ENCODE measurements around the gene LPGAT1.

DNA sequence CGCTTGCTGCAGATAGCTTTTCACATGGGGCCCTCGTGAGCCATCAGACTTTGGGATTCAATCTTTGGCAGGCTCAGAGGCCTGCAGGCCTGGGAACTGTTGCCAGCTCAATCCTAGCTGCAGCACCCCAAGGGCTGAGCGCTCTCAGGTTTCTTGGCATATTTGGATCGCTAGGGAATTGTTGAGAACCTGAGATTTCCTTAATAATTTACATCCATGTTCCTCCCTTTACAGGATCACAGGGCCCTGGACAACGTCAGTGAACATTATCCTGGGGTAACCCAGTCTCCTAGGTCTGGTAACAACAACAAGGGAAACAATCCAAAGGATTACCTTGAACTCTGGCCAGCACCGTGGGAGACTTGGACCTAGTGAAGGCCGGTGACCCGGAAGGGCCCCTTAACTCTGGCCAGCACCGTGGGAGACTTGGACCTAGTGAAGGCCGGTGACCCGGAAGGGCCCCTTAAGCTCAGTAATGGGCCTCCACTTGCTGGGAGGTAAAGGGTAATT lies 105.8 kb downstream of the LPGAT1 start:
- TF ChIP-seq, protein P1, sequence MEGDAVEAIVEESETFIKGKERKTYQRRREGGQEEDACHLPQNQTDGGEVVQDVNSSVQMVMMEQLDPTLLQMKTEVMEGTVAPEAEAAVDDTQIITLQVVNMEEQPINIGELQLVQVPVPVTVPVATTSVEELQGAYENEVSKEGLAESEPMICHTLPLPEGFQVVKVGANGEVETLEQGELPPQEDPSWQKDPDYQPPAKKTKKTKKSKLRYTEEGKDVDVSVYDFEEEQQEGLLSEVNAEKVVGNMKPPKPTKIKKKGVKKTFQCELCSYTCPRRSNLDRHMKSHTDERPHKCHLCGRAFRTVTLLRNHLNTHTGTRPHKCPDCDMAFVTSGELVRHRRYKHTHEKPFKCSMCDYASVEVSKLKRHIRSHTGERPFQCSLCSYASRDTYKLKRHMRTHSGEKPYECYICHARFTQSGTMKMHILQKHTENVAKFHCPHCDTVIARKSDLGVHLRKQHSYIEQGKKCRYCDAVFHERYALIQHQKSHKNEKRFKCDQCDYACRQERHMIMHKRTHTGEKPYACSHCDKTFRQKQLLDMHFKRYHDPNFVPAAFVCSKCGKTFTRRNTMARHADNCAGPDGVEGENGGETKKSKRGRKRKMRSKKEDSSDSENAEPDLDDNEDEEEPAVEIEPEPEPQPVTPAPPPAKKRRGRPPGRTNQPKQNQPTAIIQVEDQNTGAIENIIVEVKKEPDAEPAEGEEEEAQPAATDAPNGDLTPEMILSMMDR (conservative IDR thresholded peaks at IDR 0.05) = no peak
- TF ChIP-seq ZFX (IDR thresholded peaks at IDR 0.05) = no peak
